Cardiac muscle cell (in vitro differentiated cells and primary cell): ENCODE measurements around the gene DNAJC3. TPM values are rescaled to one million over a fixed set of nuclear protein-coding genes. Genes with fewer than 3 reads are reported as not detected.
A peak's percentile ranks its signal among the peaks of the same experiment; 100 is the strongest.
"Not testable (repeated sequence)": the region's sequence is repeated elsewhere in the genome, so short reads cannot be mapped to it uniquely, and the experiment has no call there.

Experiments used
- DNase-seq, 2 donors: peaks; one replicate each; pipeline versions ENCODE4 v3.0.0 to v3.0.0-alpha.2; 2010 to 2017; ENCODE audit warnings: low read depth in 1 of 2, low spot score in 1 of 2
- H3K27ac ChIP-seq: fragments of 200-600 bp; sonication (generic); 2 replicates; pipeline ENCODE4 v1.5.1; 2016
- H3K27me3 ChIP-seq: fragments of 200-600 bp; sonication (generic); 2 replicates; pipeline ENCODE4 v1.6.0; 2016; ENCODE audit warnings: control low read depth
- H3K36me3 ChIP-seq: fragments of 200-600 bp; sonication (generic); 2 replicates; pipeline ENCODE4 v1.5.1; 2016; ENCODE audit warnings: control low read depth
- H3K4me1 ChIP-seq: fragments of 200-600 bp; sonication (generic); 2 replicates; pipeline ENCODE4 v1.8.1; 2017; ENCODE audit warnings: low read depth, mild to moderate bottlenecking, mixed run types
- H3K4me3 ChIP-seq: fragments of 200-600 bp; sonication (generic); 2 replicates; pipeline ENCODE4 v1.5.1; 2016; ENCODE audit warnings: mild to moderate bottlenecking
- H3K9me3 ChIP-seq: fragments of 200-600 bp; sonication (generic); 2 replicates; pipeline ENCODE4 v1.5.1; 2017; ENCODE audit warnings: low read depth, mild to moderate bottlenecking, control low read depth
- CTCF ChIP-seq: IDR thresholded peaks from 2 replicates; pipeline ENCODE4 v1.5.1; 2012; ENCODE audit warnings: low read depth, mild to moderate bottlenecking, low read length
- polyA plus RNA-seq: library from polyadenylated mRNA; unstranded; fragments of >200 nt; fragmentation: Nextera tagmentation; extraction: Ambion mirVana; gene quantifications from 2 replicates; pipeline ENCODE4 v1.2.1, GENCODE V29; 2016
- total RNA-seq: library from RNA; depleted of rRNA; stranded (reverse); fragments of >200 nt; gene quantifications from 2 replicates; pipeline ENCODE4 v1.2.3, GENCODE V29; 2016

DNAJC3 gene
- total and polyA plus RNA-seq, 2 experiments from 2014 or later = 13.6 to 15.3 TPM

GRCh38 chr13:95652821-95653220, 24.1 kb upstream of the DNAJC3 start:
- peak in 1 of 2 donors; percentile 48 for DNase-seq
- Histone ChIP-seq H3K36me3 (no peaks in the 10 kb centered on the region), H3K27me3 (no peaks in the 10 kb centered on the region), H3K4me3 (no peak overlapping the region), H3K9me3 (no peaks in the 10 kb centered on the region), H3K27ac (no peak overlapping the region), H3K4me1 (no peaks in the 10 kb centered on the region)
- no peak for TF ChIP-seq CTCF

DNA sequence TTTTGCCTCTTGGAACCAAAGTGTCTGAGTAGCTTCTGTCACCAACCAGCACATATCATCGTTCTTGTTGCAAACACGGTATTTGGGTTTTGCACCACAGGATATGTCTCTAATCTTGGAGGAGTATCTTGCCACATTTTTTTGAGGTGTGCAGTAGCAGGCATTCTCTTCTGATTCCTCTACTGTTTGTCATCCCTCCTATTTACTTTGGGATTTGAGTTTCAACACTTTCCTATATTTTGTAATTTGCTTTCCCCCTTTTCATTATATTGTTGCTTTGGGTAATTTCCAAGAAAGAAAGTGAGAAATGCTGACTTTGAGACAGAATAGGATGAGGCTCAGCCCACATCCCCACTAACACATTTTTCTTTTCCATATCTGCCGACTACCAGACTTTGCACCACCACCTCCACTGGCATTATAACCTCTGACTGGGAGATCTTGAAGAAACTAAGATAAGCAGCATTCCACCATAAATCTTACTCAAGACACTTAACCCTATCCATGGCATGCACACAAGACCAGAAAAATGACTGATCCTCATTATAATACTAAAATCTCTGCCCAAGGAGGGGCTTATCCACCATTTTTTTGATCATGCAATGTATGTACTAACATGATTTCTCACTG, 20.4 kb upstream of the DNAJC3 start:
- no peak for TF ChIP-seq CTCF
- no peaks in the 10 kb centered on the region for H3K4me1 ChIP-seq
- no peak overlapping the region for H3K4me3 ChIP-seq
- no peaks in the 10 kb centered on the region for H3K27me3 ChIP-seq
- no peaks in the 10 kb centered on the region for H3K36me3 ChIP-seq
- peak in 1 of 2 donors; percentile 43 for DNase-seq
- no peak overlapping the region for H3K27ac ChIP-seq
- no peaks in the 10 kb centered on the region for H3K9me3 ChIP-seq

DNA sequence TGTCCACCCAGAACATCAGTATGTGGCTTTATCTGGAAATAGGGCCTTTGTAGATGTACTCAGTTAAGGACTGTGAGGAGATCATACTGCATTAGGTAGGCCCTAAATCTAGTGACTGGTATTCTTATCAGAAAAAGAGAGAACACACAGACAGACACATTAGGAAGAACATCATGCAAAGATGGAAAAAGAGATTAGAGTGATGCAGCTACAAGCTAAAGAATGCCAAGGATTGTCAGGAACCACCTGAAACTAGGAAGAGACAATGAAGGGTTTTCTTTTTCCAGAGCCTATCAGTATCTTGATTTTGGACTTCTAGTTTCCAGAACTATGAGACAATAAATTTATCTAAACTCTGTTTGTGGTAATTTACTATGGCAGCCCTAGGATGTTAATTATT, 17.4 kb upstream of the DNAJC3 start:
- DNase-seq = no peak
- Histone ChIP-seq H3K4me3 (no peak overlapping the region), H3K9me3 (no peaks in the 10 kb centered on the region), H3K27ac (no peak overlapping the region), H3K4me1 (no peaks in the 10 kb centered on the region), H3K36me3 (no peaks in the 10 kb centered on the region), H3K27me3 (no peaks in the 10 kb centered on the region)
- TF ChIP-seq CTCF = no peak

GRCh38 chr13:95660981-95661581, 15.9 kb upstream of the DNAJC3 start:
- no peak overlapping the region for H3K4me3 ChIP-seq
- H3K4me1 ChIP-seq = no peaks in the 10 kb centered on the region
- H3K36me3 ChIP-seq = no peaks in the 10 kb centered on the region
- TF ChIP-seq CTCF = peak; percentile 61
- peak; percentile 68 to 74 for DNase-seq
- no peaks in the 10 kb centered on the region for H3K27me3 ChIP-seq
- no peaks in the 10 kb centered on the region for H3K9me3 ChIP-seq
- no peak overlapping the region for H3K27ac ChIP-seq

- H3K27me3 ChIP-seq, H3K9me3 ChIP-seq, H3K27ac ChIP-seq, H3K4me1 ChIP-seq, H3K36me3 ChIP-seq, H3K4me3 ChIP-seq, DNase-seq: not testable (repeated sequence)
These were observed 9.7 kb upstream of the DNAJC3 start for GRCh38 chr13:95667235-95667634.

- H3K9me3 ChIP-seq = no peaks in the 10 kb centered on the region
- no peak for DNase-seq
- no peak overlapping the region for H3K27ac ChIP-seq
- H3K36me3 ChIP-seq = no peaks in the 10 kb centered on the region
- no peak for TF ChIP-seq CTCF
- no peak overlapping the region for H3K4me3 ChIP-seq
- H3K4me1 ChIP-seq = peaks cover 9% of the 10 kb centered on the region
- H3K27me3 ChIP-seq = no peaks in the 10 kb centered on the region
These were observed 5.3 kb upstream of the DNAJC3 start for GRCh38 chr13:95671597-95671996.
